GM12892 (cell line): ENCODE data around the gene HBZ.
"Not testable (repeated sequence)": the region's sequence is repeated elsewhere in the genome, so short reads cannot be mapped to it uniquely, and the experiment has no call there.

Source experiments
- DNase-seq: peaks from one replicate; pipeline ENCODE4 v3.0.0; 2011; ENCODE audit not compliant: insufficient read length
- FAIRE-seq: peaks from 2 replicates; lab custom pipeline; 2011; peaks lifted over from hg19 to GRCh38; lab: Jason Lieb, UNC
- POLR2A ChIP-seq: IDR thresholded peaks from 2 replicates; pipeline ENCODE4 v1.6.1; 2011; ENCODE audit warnings: low read depth, low read length, control low read depth
- POLR2AphosphoS5 ChIP-seq: IDR thresholded peaks from 2 replicates; pipeline ENCODE4 v1.6.1; 2011; ENCODE audit warnings: low read depth, low read length, control low read depth
- TAF1 ChIP-seq: IDR thresholded peaks from 2 replicates; pipeline ENCODE4 v1.6.1; 2011; ENCODE audit warnings: low read depth, mild to moderate bottlenecking, control low read depth, low read length, borderline replicate concordance

The HBZ gene

GRCh38 chr16:140175-140857 lies 12.1 kb upstream of the HBZ start:
- no peak for TF ChIP-seq POLR2AphosphoS5
- no peak for TF ChIP-seq TAF1
- TF ChIP-seq POLR2A, result no peak

DNA sequence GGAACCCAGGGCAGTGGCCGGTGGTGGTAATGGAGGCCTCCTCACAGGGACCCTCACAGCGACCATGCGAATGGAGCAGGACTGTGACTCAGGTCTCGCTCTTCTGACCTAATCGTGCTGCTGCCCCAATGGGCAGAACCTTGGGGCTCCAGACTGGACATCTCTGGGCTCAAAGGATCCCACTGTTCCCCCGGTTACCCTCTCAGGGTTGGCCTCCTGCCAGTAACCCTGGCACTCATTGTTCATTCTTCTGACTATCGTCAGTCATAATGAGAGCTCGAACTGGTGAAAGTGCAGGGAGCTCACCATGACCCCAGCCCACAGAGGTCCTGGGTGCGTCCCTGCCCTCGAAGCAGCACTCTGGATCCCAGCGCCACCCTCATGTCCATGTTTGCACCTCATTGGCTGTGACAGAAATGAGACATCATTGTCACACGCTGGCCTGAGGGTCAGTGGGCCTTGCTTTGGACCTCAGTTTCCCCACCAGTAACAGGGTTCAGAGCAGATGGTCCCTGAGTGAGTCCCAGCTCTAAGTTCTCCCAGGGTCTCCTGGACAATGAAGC lies 10.0 kb upstream of the HBZ start:
- DNase-seq, result no peak
- no peak for FAIRE-seq
- TF ChIP-seq POLR2AphosphoS5, result no peak
- TF ChIP-seq TAF1, result no peak
- TF ChIP-seq POLR2A, result no peak

More at GRCh38 chr16:140175-140857, 12.1 kb upstream of the HBZ start:
- no peak for FAIRE-seq
- no peak for DNase-seq

DNA sequence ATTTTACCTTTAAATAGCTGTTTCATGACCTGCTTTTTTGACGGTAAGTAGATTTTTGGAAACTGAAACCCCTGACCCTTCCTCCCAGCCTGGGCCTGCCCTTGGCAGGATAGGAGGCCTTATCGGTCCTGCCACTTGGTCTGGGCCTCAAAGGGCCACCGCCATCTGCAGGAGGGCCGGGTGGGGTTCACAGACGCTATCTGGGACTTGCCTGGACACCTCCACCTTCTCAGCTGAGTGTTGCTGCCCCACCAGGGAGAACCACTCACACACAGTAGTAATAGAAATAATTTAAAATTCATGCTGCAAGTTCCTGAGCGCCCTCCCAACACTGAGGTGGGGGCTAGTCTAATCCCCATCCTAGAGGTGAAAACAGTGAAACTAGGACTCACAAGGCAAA lies 9.4 kb upstream of the HBZ start:
- no peak for FAIRE-seq
- no peak for DNase-seq
- no peak for TF ChIP-seq POLR2A
- TF ChIP-seq TAF1, result no peak
- no peak for TF ChIP-seq POLR2AphosphoS5

- FAIRE-seq (no peak), DNase-seq (no peak)
- no peak for TF ChIP-seq POLR2A
- TF ChIP-seq TAF1, result no peak
- TF ChIP-seq POLR2AphosphoS5, result no peak
Observed at GRCh38 chr16:143456-143855, 9.0 kb upstream of the HBZ start.

DNA sequence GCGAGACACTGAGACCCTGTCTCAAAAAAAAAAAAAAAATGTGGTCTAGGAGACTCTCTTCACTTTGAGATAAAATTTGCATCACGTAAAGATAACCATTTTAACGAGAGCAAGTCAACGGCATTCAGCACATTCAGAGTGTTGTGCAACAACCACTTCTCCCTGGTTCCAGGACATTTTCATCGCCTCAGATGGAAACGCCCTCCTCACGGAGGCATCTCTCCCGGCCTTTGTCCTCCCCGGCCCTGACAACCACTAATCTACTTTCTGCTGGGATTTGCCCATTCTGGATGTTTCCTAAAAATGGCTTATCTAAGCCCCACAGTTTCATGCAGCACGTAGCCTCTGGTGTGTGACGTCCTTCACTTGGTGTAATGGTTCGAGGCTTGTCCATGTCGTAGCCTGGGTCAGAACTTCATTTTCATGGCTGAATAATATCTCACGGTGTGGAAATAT lies 7.6 kb upstream of the HBZ start:
- TF ChIP-seq POLR2AphosphoS5 (no peak), TAF1 (no peak), POLR2A (no peak)
- FAIRE-seq (no peak), DNase-seq (no peak)

DNA sequence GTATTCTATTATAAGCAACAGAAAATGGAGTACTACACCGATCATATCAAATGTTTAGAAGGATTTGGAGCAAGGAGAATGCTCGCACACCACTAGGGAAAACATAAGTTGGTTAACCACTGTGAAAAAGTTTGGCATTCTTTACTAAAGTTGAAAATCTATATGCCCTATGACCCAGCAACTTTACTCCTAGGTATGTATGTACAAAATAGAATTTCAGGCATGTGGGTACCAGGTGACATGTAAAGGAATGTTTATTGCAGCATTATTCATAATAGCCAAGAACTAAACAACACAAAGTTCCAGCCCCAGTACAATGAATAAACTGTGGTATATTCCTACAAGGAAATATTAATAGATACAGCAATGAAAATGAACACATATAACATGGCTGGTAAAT lies 5.8 kb upstream of the HBZ start:
- DNase-seq (no peak), FAIRE-seq (no peak)
- TF ChIP-seq POLR2A (no peak), POLR2AphosphoS5 (no peak), TAF1 (no peak)

GRCh38 chr16:149024-149660 lies 3.3 kb upstream of the HBZ start:
- no peak for TF ChIP-seq POLR2AphosphoS5
- TF ChIP-seq POLR2A, result no peak
- no peak for TF ChIP-seq TAF1
- no peak for DNase-seq
- no peak for FAIRE-seq

DNA sequence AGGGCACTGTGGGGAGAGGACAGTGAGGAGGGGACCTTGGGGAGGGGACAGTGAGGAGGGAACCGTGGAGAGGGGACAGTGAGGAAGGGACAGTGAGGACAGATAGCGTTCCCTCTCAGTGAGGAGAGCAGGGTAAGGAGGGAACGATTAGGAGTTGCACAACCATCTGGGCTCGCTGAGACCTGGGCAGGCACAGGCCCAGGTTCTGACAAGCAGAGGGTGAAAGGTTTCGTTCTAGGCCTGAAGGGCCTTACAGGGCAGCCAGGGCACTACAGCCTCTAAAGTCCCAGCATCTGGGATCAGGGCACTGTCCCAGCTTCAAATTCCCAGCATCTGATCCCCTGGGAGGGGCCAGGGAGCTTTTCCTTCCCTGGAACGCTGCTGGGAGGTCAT lies 681 bp downstream of the HBZ start:
- DNase-seq, result not testable (repeated sequence)
- FAIRE-seq, result peak; percentile 30

GRCh38 chr16:153550-154216 lies 1.2 kb downstream of the HBZ start:
- peak; percentile 17 for FAIRE-seq
- not testable (repeated sequence) for DNase-seq

- DNase-seq (no peak), FAIRE-seq (no peak)
- no peak for TF ChIP-seq POLR2AphosphoS5
- TF ChIP-seq POLR2A, result no peak
- no peak for TF ChIP-seq TAF1
Observed at GRCh38 chr16:154217-155030, 2.0 kb downstream of the HBZ start.

- DNase-seq (no peak), FAIRE-seq (no peak)
- no peak for TF ChIP-seq TAF1
- no peak for TF ChIP-seq POLR2AphosphoS5
- no peak for TF ChIP-seq POLR2A
Observed at GRCh38 chr16:155031-155398, 2.6 kb downstream of the HBZ start.
